ENCODE results near the gene TXLNB. TPM values are rescaled to one million over a fixed set of nuclear protein-coding genes. Genes with fewer than 3 reads are reported as not detected.

TXLNB gene
- total and polyA plus RNA-seq, 2 of the 4 experiments (the other 2 are of a cell fraction): under 0.01 to 0.05 TPM

- no peak for ATAC-seq (ENCODE audit: low read depth)
- WGBS, 2 experiments (ENCODE audit: extremely low coverage in 2 of 2, insufficient read length in 1 of 2): no CpG with 5 or more reads among the region's 2 CpGs
- BruUV-seq (replicated peaks): no TSS peak
- no peak for TF ChIP-seq CEBPB (IDR thresholded peaks at IDR 0.05; ENCODE audit: low read depth, low read length)
- no peak for TF ChIP-seq MAZ (IDR thresholded peaks at IDR 0.05; ENCODE audit: borderline replicate concordance, low read depth, low read length)
- TF ChIP-seq POLR2A (IDR thresholded peaks at IDR 0.05; ENCODE audit: low read depth, low read length): no peak
- no peak for TF ChIP-seq SMC3 (IDR thresholded peaks at IDR 0.05; ENCODE audit: low read depth, low read length)
- TF ChIP-seq NFE2L2 (IDR thresholded peaks at IDR 0.05; ENCODE audit: low read depth, low read length): no peak
- TF ChIP-seq CTCF (conservative IDR thresholded peaks at IDR 0.05; ENCODE audit: low read depth, low read length): no peak
- no peak for TF ChIP-seq FOS (IDR thresholded peaks at IDR 0.05; ENCODE audit: low read depth, low read length)
- TF ChIP-seq RFX5 (IDR thresholded peaks at IDR 0.05; ENCODE audit: low read depth, low read length): no peak
- Histone ChIP-seq H2AK5ac (ENCODE audit: low read depth, low read length) (no peak overlapping the region), H3K4ac (ENCODE audit: low read depth, low read length) (no peak overlapping the region; the same call in 1 of the 2 replicates), H3K27ac (ENCODE audit: insufficient read depth, low read length) (peak overlapping the region; percentile 32; the same call in 1 of the 2 replicates), H3K79me1 (ENCODE audit: low read depth in 1 of 2, low read length in 2 of 2) (no peaks in the 10 kb centered on the region), H3K9me1 (ENCODE audit: insufficient read depth, low read length) (no peaks in the 10 kb centered on the region), H3K36me3 (ENCODE audit: control insufficient read depth, insufficient read depth, low read length) (no peaks in the 10 kb centered on the region), H3K4me3 (ENCODE audit: insufficient read depth, low read depth, low read length) (no peak overlapping the region), H3K14ac (replicated peaks; ENCODE audit: low read depth, low read length) (no peak overlapping the region), H3K18ac (ENCODE audit: low read depth, low read length) (no peak overlapping the region; the same call in 1 of the 2 replicates), H3K9ac (ENCODE audit: low read depth, low read length) (peak overlapping the region; percentile 4; the same call in 1 of the 2 replicates), H3K23ac (ENCODE audit: low read depth, low read length) (no peak overlapping the region), H3K4me2 (ENCODE audit: low read depth, low read length) (no peak overlapping the region), H2BK15ac (ENCODE audit: low read depth, low read length) (no peak overlapping the region; the same call in 2 of the 3 replicates), H2BK5ac (ENCODE audit: low read depth, low read length, poor library complexity, severe bottlenecking) (no peak overlapping the region), H2AK9ac (replicated peaks; ENCODE audit: low read depth, low read length, poor library complexity) (no peak overlapping the region), H2BK120ac (ENCODE audit: low read depth, low read length) (peak overlapping the region; percentile 16; the same call in 1 of the 2 replicates), H4K8ac (ENCODE audit: low read depth in 2 of 2, low read length in 2 of 2) (peak overlapping the region in 1 of 2 experiments; percentile 43; a peak in 1 of 4 replicates), H2BK20ac (ENCODE audit: low read depth, low read length) (no peak overlapping the region), H4K20me1 (ENCODE audit: insufficient read depth, low read length) (no peaks in the 10 kb centered on the region), H2AFZ (replicated peaks; ENCODE audit: low read length, poor library complexity) (peak overlapping the region; percentile 91), H3K27me3 (ENCODE audit: control insufficient read depth, insufficient read depth, low read length) (no peaks in the 10 kb centered on the region), H3K9me3 (ENCODE audit: control insufficient read depth, insufficient read depth, low read length) (no peaks in the 10 kb centered on the region), H3K4me1 (ENCODE audit: control insufficient read depth, insufficient read depth, low read length) (no peaks in the 10 kb centered on the region), H4K5ac (ENCODE audit: low read depth, low read length) (no peak overlapping the region; the same call in 1 of the 2 replicates), H3K56ac (ENCODE audit: extremely low read depth, insufficient read depth, low read length) (no peak overlapping the region), H4K91ac (ENCODE audit: insufficient read depth, low read depth, low read length) (no peak overlapping the region)
- in situ Hi-C loops (cut with MboI; ENCODE audit: low sequenced_read_pairs) (no loop called here), intact Hi-C loops (cut with micrococcal nuclease) (loop anchor here (1.0 kb wide), 2 partner anchors 145 to 403 kb away; no protein-coding TSS in a partner anchor), dilution Hi-C loops (cut with HindIII; ENCODE audit: low sequenced_read_pairs, unreplicated experiment) (no loop called here)
- ChIA-PET POLR2A (ENCODE audit: unreplicated experiment) (interaction anchor here (1.5 kb wide), 1 partner anchor 150 kb away, joined by 7 read pairs; no protein-coding TSS in a partner anchor), CTCF (interaction anchor here (0.5 to 2.6 kb wide), 16 partner anchors 11 to 549 kb away, joined by 3 to 25 read pairs (median 4); no protein-coding TSS in a partner anchor)
- no peak for DNase-seq
Observed at GRCh38 chr6:139219746-139220145, 72.1 kb downstream of the TXLNB start.
